ENCODE results near the gene SH2D3C.

The SH2D3C gene

DNA sequence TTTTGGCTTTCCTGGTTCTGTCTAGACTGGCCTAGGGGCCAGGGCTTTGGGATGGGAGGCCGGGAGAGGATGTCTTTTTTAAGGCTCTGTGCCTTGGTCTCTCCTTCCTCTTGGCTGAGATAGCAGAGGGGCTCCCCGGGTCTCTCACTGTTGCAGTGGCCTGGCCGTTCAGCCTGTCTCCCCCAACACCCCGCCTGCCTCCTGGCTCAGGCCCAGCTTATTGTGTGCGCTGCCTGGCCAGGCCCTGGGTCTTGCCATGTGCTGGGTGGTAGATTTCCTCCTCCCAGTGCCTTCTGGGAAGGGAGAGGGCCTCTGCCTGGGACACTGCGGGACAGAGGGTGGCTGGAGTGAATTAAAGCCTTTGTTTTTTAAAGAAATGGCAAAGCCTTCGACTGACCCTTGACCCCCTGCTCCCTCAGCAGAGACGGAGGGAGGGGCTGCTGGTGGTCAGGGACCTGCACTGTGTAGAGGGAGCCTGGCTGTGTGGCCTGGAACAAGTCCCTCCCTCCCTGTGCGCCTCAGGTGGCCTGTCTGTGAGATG, 35.3 kb upstream of the SH2D3C start:
- peaks cover 20% of the 10 kb centered on the region for H3K36me3 ChIP-seq
- H3K9me3 ChIP-seq, result no peaks in the 10 kb centered on the region
- peaks cover 3% of the 10 kb centered on the region for H3K4me1 ChIP-seq
- TF ChIP-seq, protein P1, sequence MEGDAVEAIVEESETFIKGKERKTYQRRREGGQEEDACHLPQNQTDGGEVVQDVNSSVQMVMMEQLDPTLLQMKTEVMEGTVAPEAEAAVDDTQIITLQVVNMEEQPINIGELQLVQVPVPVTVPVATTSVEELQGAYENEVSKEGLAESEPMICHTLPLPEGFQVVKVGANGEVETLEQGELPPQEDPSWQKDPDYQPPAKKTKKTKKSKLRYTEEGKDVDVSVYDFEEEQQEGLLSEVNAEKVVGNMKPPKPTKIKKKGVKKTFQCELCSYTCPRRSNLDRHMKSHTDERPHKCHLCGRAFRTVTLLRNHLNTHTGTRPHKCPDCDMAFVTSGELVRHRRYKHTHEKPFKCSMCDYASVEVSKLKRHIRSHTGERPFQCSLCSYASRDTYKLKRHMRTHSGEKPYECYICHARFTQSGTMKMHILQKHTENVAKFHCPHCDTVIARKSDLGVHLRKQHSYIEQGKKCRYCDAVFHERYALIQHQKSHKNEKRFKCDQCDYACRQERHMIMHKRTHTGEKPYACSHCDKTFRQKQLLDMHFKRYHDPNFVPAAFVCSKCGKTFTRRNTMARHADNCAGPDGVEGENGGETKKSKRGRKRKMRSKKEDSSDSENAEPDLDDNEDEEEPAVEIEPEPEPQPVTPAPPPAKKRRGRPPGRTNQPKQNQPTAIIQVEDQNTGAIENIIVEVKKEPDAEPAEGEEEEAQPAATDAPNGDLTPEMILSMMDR (IDR thresholded peaks at IDR 0.05; ENCODE audit: low read depth, low read length), result no peak
- DNase-seq, result no peak
- no peak overlapping the region for H3K4me3 ChIP-seq (ENCODE audit: low read depth, low read length)
- H3K27me3 ChIP-seq, result no peaks in the 10 kb centered on the region

DNA sequence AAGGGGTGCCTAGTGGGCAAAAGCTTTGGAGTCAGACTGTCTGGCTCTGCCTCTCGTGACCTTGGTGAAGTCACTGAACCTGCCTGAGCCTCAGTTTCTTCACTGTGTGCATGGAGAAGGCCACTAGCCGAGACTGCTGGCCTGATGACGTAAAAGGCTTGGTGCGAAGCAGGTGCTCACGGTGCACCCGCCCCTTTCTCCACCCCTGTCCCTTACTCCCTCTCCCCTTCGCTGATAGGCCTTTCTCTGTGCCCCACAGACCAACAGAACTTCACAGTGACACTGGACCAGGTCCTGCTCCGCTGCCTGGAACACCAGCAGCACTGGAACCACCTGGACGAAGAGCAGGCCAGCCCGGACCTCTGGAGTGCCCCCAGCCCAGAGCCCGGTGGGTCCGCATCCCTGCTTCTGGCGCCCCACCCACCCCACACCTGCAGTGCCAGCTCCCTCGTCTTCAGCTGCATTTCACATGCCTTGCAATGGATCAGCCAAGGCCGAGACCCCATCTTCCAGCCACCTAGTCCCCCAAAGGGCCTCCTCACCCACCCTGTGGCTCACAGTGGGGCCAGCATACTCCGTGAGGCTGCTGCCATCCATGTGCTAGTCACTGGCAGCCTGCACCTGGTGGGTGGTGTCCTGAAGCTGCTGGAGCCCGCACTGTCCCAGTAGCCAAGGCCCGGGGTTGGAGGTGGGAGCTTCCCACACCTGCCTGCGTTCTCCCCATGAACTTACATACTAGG, 34.6 kb upstream of the SH2D3C start:
- no peaks in the 10 kb centered on the region for H3K9me3 ChIP-seq
- no peaks in the 10 kb centered on the region for H3K27me3 ChIP-seq
- no peak for DNase-seq
- H3K36me3 ChIP-seq, result peaks cover 20% of the 10 kb centered on the region
- TF ChIP-seq, protein P1 (IDR thresholded peaks at IDR 0.05; ENCODE audit: low read depth, low read length), result no peak
- no peak overlapping the region for H3K4me3 ChIP-seq (ENCODE audit: low read depth, low read length)
- peaks cover 2% of the 10 kb centered on the region for H3K4me1 ChIP-seq

DNA sequence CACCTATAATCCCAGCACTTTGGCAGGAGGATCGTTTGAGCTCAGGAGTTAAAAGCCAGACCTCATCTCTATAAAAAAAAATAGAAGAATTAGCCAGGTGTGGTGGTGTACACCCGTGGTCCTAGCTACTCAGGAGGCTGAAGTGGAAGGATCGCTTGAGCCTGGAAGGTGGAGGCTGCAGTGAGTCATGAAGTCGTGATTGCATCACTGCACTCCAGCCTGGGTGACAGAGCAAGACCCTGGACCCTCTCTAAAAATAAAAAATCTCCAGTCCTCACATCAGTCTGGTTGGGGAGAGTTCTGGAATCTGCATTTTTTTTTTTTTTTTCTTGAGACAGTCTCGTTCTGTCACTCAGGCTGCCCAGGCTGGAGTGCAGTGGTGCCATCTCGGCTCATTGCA, 33.5 kb upstream of the SH2D3C start:
- H3K4me3 ChIP-seq (ENCODE audit: low read depth, low read length), result no peak overlapping the region
- no peaks in the 10 kb centered on the region for H3K27me3 ChIP-seq
- no peaks in the 10 kb centered on the region for H3K9me3 ChIP-seq
- DNase-seq, result no peak
- H3K4me1 ChIP-seq, result no peaks in the 10 kb centered on the region; the same call in 1 of the 2 replicates
- H3K36me3 ChIP-seq, result peaks cover 20% of the 10 kb centered on the region
- TF ChIP-seq, protein P1 (IDR thresholded peaks at IDR 0.05; ENCODE audit: low read depth, low read length), result no peak

DNA sequence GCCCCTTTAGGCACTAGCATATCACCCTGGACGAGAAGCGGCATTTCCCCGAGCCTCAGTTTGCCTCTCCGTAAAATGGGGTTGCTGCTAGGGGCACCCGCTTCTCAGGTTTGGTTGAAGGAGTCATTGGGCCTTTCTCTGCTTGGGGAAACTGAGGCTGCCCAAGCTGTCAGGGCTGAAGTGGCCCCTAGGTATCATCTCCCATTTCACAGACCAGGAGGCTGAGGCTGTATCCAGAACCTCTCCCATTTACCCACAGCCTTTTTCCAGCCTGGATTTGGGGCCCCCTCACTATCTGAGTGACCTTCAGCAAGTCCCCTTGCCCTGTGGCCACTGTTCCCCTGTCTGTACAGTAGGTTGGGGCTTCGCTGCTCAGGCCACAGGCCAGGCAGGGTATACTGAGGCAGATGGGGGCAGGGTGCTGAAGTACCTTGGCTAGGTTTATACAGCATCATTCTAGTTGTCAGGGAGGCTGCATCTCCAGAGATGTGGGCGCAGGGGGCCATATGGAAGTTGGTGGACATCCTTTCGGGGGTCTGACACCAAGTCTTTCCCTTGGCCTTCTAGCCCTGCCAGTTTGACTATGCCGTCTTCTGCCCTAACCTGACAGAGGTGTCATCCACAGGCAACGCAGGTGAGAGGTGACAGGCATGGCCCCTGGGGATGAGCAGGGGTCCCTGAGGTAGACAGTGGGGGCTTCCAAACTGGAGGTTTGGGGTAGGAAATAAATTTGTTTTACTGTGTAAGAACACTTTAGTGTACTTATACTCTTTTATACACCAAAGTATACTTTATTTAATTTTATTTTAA, 32.1 kb upstream of the SH2D3C start:
- H3K36me3 ChIP-seq, result peaks cover 20% of the 10 kb centered on the region

DNA sequence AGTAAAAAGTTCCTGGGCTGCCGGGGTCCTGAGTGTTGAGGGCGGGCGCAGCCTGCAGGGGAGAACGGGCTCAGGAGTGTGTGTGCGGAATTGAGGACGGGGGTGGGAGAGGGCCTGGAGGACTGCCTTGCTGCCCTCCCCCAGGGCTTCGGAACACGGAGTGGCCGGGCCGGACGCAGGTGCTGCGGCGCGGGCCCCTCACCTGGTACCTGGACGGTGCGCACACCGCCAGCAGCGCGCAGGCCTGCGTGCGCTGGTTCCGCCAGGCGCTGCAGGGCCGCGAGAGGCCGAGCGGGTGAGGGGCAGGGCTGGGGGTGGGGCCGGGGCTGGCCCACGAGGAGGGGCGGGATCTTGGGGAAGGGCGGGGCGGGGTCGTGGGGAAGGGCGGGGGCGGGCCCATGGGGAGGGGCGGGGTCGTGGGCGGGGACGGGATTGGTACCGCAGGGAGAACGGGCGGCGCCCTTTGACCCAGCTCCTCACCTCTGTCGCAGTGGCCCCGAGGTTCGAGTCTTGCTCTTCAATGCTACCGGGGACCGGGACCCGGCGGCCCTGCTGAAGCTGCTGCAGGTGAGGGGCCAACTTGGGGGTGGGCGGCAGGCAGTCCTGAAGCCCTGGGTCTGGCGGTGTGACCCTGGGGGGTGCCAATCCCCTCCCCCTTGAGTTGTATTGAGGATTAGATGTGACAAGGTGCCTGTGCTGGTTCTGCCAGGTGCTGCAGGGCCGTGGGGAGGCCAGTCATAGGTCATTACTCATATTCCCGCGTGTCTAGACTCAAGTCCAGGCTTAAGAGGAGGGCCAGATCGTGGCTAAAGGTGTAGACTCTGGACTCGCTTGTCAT, 31.3 kb upstream of the SH2D3C start:
- Histone ChIP-seq H3K4me3 (ENCODE audit: low read depth, low read length) (no peak overlapping the region), H3K4me1 (no peaks in the 10 kb centered on the region; the same call in 1 of the 2 replicates), H3K9me3 (no peaks in the 10 kb centered on the region), H3K27me3 (no peaks in the 10 kb centered on the region), H3K36me3 (peaks cover 20% of the 10 kb centered on the region)
- TF ChIP-seq, protein P1 (IDR thresholded peaks at IDR 0.05; ENCODE audit: low read depth, low read length), result no peak
- peak; percentile 59 for DNase-seq

More for the DNA sequence above, 32.1 kb upstream of the SH2D3C start:
- DNase-seq, result no peak
- no peaks in the 10 kb centered on the region; the same call in 1 of the 2 replicates for H3K4me1 ChIP-seq
- H3K27me3 ChIP-seq, result no peaks in the 10 kb centered on the region
- no peak overlapping the region for H3K4me3 ChIP-seq (ENCODE audit: low read depth, low read length)
- TF ChIP-seq, protein P1 (IDR thresholded peaks at IDR 0.05; ENCODE audit: low read depth, low read length), result no peak
- no peaks in the 10 kb centered on the region for H3K9me3 ChIP-seq

Data from BE2C (cell line).